ENCODE data around the gene USP24.

- TF ChIP-seq ZNF274 (IDR thresholded peaks at IDR 0.05; ENCODE audit: low read depth, low read length), result no peak
- no peak for TF ChIP-seq SUZ12 (IDR thresholded peaks at IDR 0.05; ENCODE audit: extremely low read depth, insufficient read depth, insufficient read length)
Observed at GRCh38 chr1:55167224-55167871, 47.8 kb downstream of the USP24 start.
